Astrocyte (in vitro differentiated cells and primary cell): ENCODE results near the gene PPP1R3E.

ENCODE experiments used
- CTCF ChIP-seq: IDR thresholded peaks from 2 replicates; pipeline ENCODE4 v1.5.1; 2011; ENCODE audit warnings: low read depth, mild to moderate bottlenecking, inconsistent platforms, low read length, moderate library complexity; ENCODE audit not compliant: insufficient read depth
- EZH2 ChIP-seq: IDR thresholded peaks from 2 replicates; pipeline ENCODE4 v1.6.1; 2012; ENCODE audit warnings: mild to moderate bottlenecking, low read length, inconsistent platforms; ENCODE audit not compliant: insufficient read depth

GRCh38 chr14:23294734-23295561, 7.7 kb downstream of the PPP1R3E start:
- TF ChIP-seq CTCF (peak; percentile 85), EZH2 (no peak)
